H54 (cell line): ENCODE results near the gene KBTBD4.
"Not testable (repeated sequence)": the region's sequence is repeated elsewhere in the genome, so short reads cannot be mapped to it uniquely, and the experiment has no call there.

Experiments
- DNase-seq: peaks from one replicate; pipeline ENCODE4 v3.0.0; 2011; ENCODE audit warnings: low spot score, mixed read lengths; ENCODE audit not compliant: insufficient read length
- FAIRE-seq: peaks from 3 replicates; lab custom pipeline; 2011; peaks lifted over from hg19 to GRCh38; lab: Jason Lieb, UNC
- POLR2A ChIP-seq: IDR thresholded peaks from 2 replicates; pipeline ENCODE4 v1.6.1; 2011; ENCODE audit warnings: low read depth, mild to moderate bottlenecking, low read length

Gene KBTBD4

DNA sequence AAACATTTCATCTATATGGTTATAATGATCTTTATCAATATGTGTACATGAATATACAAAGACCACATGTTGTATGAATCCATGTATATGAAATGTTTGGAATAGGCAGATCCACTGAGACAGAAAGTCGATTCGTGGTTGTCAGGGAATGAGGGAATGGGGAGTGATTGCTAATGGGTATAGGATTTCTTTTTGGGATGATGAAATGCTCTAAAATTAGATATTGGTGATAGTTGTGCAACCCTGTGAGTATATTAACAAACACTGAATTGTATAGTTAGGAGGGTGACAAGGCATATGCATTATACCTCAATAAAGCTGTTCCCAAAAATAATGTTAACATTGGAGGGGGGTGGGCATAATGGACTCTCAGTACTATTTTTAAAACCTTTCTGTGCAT lies 18.3 kb downstream of the KBTBD4 start:
- FAIRE-seq = no peak
- DNase-seq = no peak

DNA sequence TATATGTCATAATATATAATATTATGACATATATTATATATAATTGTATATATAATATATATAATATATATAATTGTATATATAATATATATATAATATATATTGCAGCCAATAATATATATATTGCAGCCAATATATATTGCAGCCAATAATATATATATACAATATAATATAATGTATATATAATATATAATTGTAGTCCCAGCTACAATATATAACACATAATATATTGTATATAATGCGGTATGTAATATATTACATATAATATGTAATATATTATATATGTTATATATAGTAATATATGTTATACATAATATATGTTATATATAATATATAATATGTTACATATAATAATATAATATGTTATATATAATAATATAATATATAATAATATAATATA lies 20.1 kb downstream of the KBTBD4 start:
- FAIRE-seq (no peak), DNase-seq (no peak)
- TF ChIP-seq POLR2A = no peak

More for the DNA sequence above, 18.3 kb downstream of the KBTBD4 start:
- TF ChIP-seq POLR2A = no peak

DNA sequence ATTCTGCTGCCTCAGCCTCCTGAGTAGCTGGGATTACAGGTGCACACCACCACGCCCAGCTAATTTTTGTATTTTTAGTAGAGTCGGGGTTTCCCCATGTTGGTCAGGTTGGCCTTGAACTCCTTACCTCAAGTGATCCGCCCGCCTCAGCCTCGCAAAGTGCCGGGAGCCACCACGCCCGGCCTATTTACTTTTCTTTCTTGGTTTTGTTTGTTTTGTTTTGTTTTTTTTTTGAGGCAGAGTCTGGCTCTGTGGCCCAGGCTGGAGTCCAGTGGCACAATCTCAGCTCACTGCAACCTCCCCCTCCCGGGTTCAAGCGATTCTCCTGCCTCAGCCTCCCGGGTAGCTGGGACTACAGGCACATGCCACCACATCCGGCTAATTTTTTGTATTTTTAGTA lies 21.8 kb downstream of the KBTBD4 start:
- DNase-seq, FAIRE-seq: not testable (repeated sequence)

DNA sequence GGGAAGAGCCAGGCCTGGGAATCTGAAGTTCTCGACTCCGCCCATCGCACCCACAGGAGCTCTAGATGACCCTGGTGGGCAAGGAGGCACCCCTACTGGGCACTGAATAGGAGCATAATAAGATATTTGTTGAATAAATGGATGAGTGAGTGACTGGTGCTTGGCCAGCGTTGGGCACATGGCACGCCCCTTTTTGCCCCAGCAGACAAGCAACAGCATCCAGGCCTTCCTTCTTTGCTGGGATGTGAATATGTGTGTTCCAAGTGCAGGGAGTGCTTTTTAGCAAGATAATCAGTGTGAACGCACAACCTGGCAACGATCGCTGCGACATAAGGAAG lies 25.4 kb downstream of the KBTBD4 start:
- no peak for DNase-seq
- no peak for FAIRE-seq
- no peak for TF ChIP-seq POLR2A

DNA sequence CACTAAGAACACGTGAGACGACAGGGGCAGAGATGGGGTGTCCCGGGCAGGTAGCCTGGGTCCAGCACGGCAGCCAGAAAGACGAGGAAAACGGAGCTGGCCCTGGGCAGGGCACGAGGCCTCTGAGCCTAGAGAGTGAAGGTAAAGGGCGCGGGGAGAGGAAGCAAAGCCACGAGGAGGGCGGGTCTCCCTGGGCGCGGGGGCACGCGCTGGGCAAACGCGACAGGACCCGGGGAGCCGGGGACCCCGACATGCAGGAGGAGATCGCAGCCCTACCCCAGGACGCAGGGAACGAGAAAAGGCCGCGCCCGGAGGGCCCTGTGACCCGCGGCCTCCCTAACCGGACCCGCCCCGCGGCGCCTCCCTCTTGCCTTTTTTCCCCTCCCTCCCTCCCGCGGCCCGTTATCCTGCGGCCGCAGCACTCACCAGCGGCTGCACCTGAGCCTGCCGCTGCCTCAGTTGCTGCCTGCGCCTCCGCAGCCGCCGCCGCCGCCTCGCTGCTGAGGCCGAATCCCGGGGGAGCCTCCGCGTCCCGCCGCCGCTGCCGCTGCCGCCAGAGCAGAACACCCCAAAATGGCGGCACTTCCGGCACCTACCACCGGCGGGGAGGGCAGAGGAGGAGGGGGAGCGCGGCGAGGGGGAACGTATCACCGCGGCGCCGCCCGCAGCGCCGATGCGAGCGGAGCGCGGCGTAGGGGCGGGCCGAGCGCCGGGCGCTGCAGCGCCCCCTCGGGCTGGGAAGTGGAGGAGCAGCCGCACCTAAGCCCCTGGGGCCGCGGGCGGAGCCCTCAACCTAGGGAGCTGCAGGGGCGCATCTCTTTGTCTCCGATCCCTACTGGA lies 26.0 kb downstream of the KBTBD4 start, which contains the start of gene CELF1:
Gene CELF1 (minus strand): TSS at position 567 of the 840 bp plus-strand sequence. CDS start 53,609 bp downstream, outside the sequence.
- DNase-seq (peak; percentile 80), FAIRE-seq (no peak)
- TF ChIP-seq POLR2A = peak; percentile 75

DNA sequence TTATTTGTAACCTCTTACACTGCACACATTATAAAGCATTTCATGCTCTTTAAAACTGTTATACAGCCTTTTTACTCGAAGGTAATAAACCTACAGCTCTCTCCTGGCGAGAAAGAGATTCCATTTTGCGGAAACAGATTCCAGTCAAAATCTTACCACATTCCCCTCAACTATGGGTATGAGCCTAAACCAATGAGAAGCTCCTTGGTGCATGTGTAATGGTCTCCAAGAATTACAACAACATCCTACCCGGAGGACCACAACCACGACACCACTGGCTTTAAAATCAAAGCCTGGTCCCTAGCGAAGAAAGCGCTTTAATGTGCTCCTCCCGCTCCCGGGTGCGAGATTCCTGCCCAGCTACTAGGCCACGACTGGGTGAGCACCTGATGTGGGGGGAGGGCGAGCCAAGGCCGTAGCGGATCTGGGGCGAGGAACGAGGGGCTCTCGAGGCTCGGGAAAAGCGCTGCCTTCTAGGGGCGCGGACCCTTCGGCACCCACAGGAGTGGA lies 26.7 kb downstream of the KBTBD4 start:
- TF ChIP-seq POLR2A = 0 out of 2 replicates have a peak, but pooled peaks have one; percentile 11
- FAIRE-seq (no peak), DNase-seq (no peak)

DNA sequence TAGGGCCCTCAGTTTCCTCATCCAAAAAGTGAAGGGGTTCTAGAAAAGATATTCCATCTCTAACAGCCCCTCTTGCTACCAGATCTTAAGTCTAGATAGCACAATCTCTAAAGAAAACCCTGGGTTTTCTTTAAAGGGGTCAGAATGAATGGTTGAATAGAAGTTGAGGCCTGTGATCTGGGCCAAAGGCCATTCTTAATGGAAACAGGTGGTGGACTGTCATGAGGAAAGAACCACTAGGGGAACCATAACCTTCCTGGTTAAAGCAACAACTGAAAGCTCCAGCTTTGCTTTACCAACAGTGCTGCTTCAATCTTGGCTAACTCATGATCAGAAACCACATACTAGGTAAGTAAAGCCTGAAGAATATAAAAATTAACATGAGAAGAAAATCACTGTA lies 27.7 kb downstream of the KBTBD4 start:
- FAIRE-seq = no peak
- no peak for TF ChIP-seq POLR2A
- DNase-seq = no peak

DNA sequence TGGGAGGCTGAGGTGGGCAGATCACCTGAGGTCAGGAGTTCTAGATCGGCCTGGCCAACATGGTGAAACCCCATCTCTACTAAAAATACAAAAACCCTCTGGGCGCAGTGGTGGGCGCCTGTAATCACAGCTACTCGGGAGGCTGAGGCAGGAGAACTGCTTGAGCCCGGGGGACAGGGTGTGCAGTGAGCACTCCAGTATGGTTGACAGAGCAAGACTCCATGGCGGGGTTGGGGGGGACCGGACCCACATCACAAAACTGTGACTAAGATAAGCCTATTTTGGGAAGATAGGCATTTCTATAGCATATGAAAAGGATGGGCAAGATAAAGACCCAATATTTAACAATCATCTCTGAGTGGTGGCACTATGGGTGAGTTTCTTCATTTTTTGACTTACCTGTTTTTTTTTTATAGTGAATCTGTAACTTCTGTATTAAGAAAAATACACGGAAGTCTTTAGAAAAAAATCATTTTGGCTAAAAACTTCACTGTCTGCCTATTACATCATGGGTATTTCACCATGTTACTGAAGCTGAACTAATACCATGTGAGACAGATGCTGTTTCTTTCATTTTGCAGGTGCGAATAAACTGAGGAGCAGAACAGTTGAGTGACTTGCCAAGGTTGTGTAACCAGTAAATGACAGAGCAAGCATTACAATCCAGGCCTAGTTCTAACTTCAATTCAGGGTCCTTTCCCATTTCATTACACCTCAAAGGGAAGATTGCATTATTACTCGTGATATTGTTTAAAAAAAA lies 28.3 kb downstream of the KBTBD4 start:
- no peak for DNase-seq
- TF ChIP-seq POLR2A = no peak
- no peak for FAIRE-seq

DNA sequence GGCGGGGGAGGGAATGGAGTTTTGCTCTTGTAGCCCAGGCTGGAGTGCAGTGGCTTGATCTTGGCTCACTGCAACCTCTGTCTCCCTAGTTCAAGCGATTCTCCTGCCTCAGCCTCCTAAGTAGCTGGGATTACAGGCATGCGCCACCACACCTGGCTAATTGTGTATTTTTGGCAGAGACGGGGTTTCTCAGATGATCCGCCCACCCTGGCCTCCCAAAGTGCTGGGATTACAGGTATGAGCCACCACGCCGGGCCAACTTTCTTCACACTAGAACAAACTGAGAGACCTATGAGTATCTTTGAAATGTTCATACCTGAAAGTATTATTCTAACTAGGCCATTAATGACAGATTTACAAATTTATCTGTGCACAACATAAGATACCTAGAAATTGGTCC lies 32.5 kb downstream of the KBTBD4 start:
- FAIRE-seq, DNase-seq: not testable (repeated sequence)

DNA sequence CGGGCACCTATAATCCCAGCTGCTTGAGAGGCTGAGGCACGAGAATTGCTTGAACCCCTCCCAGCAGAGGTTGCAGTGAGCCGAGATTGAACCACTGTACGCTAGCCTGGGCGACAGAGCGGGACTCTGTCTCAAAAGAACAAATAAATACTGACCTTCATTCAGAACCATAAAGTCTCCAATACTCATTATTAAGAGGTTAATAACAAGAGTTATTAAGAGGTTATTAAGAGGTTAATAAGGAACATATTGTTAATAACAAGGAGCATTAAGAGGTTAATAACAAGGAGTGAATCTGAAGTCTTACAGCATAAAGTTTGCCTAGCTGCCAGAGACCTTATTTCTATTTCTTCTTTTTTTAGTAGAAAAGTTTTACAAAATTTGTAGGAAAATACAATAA lies 33.5 kb downstream of the KBTBD4 start:
- DNase-seq (no peak), FAIRE-seq (no peak)
- TF ChIP-seq POLR2A = no peak

DNA sequence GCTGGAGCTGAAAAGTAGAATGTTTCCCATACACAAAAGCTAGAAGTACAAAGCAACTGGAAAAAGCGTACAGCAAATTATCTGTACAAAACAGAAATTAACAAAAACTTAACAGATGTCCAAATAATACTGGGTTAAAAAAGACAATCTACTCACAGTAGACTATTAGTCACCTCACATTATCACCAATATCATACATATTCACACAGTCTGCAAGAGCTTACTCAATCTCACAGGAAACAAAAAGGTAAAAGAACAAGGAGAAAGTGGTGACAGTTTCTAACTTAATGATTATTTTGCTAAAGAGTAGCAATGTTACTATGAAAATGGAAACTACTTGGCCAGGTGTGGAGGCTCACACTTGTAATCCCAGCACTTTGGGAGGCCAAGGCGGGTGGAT lies 37.7 kb downstream of the KBTBD4 start:
- DNase-seq (no peak), FAIRE-seq (no peak)
- no peak for TF ChIP-seq POLR2A

DNA sequence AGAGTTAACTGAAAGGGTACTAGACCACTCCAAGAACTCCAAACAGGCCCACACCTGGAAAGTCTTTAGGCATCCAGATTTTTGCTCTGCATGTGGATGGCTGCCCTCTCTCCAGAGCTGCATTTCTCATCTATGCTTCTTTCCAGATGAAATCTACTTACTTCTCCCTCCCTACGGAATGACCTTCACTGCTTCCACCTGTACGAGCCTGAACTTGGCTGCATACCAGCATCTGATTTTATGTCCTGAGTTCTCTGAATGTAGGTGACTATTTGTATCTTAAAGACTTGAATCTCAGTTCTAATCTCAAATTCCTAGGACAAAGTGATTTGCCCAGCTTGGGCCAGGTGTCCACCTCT lies 39.1 kb downstream of the KBTBD4 start:
- TF ChIP-seq POLR2A = no peak
- FAIRE-seq (no peak), DNase-seq (no peak)

DNA sequence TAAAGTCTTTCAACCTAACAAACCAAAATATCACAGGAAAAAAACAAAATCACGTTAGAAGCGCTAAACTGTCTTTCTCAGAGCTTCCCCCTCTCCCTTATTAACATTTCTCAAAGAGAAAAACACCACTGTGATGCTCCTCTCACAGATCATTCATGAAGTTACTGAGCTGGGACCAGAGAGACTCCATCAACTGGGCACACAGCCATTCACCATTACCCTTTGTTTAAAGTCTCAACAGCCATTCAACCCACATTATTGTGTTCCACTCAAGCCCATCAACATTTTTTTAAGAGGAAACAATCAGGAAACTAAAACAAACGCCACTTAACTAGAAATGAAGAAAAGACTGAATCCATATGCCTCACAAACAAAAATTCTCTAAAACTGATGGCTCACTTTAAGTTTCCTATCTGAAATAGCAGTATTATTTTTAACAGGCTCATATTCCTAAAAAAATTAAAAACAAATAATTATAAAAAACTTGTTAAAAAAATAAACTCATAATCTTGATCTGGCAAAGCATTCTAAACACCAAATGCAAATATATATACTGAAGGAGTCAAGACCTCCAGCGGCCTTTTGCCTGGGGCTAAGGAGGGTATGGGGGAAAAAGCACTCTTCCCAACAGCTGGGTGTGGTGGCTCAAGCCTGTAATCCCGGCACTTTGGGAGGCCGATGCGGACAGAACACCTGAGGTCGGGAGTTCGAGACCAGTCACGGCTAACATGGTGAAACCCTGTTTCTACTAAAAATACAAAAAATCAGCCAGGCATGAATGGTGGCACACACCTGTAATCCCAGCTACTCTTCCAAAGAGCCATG lies 39.8 kb downstream of the KBTBD4 start:
- DNase-seq = no peak
- TF ChIP-seq POLR2A = no peak

DNA sequence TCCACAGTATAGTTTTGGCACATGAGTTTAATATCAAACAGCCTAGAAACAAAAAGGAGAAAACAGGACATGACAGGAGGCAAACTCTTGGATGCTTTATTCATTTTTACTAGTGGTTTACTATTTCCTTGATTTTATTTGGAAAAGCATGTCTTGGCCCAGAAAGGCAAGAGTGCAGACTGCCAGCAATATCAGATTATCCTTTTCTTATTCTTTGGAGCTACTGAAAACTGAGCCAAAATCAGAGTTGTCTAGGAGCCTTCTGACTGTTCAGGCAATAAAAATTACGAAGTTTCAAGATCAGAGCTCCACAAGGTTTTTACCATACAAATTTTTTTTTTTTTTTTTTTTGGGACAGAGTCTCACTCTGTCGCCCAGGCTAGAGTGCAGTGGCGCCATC lies 41.9 kb downstream of the KBTBD4 start:
- FAIRE-seq (no peak), DNase-seq (no peak)
- TF ChIP-seq POLR2A = no peak

More for the DNA sequence above, 39.8 kb downstream of the KBTBD4 start:
- no peak for FAIRE-seq
